IPS-15b (cell line): ENCODE data around the gene PGS1.

Experiments used
- H3K27me3 ChIP-seq: one replicate; pipeline ENCODE4 v1.6.1; 2013; ENCODE audit warnings: low read length; ENCODE audit not compliant: control insufficient read depth, insufficient read depth
- H3K36me3 ChIP-seq: one replicate; pipeline ENCODE4 v1.6.1; 2013; ENCODE audit warnings: low read length; ENCODE audit not compliant: control insufficient read depth, insufficient read depth
- H3K4me1 ChIP-seq: one replicate; pipeline ENCODE4 v1.6.1; 2013; ENCODE audit warnings: mild to moderate bottlenecking, low read length; ENCODE audit not compliant: control insufficient read depth, insufficient read depth
- H3K4me3 ChIP-seq: one replicate; pipeline ENCODE4 v1.5.1; 2013; ENCODE audit warnings: low read depth, low read length
- H3K9ac ChIP-seq: one replicate; pipeline ENCODE4 v1.6.1; 2013; ENCODE audit warnings: low read depth, mild to moderate bottlenecking, low read length
- H3K9me3 ChIP-seq: one replicate; pipeline ENCODE4 v1.6.1; 2013; ENCODE audit warnings: mild to moderate bottlenecking, low read length; ENCODE audit not compliant: control insufficient read depth, insufficient read depth

The PGS1 gene

DNA sequence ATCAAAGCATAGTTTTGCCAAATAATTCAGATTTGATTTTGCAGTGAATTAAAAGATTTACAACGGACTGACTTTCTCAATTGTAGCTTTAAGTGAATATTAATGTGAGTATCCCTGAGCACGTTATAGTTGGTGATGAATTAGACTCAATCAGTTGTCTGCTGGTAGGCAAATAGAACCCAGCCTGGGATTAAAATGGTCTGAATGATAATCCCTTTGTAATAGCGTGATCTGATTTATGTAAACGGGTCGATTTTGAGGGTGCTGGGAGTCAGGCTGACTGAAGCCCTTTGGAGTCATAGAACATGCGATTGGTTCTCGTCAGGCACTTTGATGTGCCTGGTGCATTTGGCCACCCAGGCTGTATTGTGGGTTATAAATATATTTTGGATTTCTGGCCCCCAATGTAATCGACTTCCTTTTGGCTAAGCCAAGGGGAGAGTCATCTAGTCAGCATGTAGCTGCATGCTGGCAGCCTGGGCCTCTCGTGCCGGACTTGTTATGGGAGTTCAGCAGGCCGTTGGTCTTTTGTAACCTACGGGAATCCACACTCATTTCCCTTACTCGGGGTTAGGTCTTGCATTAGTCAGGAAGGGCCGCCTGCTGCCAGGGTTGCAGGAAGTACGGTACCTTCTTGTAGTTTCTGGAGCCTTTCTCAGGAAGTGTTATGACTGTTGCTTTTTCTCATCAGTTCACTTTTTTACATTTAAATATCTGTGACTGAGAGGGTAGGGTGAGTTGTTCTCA lies 5.4 kb downstream of the PGS1 start:
- Histone ChIP-seq H3K36me3 (no peaks in the 10 kb centered on the region), H3K4me1 (peaks cover 26% of the 10 kb centered on the region), H3K27me3 (no peaks in the 10 kb centered on the region), H3K4me3 (no peak overlapping the region), H3K9me3 (no peaks in the 10 kb centered on the region), H3K9ac (no peak overlapping the region)

DNA sequence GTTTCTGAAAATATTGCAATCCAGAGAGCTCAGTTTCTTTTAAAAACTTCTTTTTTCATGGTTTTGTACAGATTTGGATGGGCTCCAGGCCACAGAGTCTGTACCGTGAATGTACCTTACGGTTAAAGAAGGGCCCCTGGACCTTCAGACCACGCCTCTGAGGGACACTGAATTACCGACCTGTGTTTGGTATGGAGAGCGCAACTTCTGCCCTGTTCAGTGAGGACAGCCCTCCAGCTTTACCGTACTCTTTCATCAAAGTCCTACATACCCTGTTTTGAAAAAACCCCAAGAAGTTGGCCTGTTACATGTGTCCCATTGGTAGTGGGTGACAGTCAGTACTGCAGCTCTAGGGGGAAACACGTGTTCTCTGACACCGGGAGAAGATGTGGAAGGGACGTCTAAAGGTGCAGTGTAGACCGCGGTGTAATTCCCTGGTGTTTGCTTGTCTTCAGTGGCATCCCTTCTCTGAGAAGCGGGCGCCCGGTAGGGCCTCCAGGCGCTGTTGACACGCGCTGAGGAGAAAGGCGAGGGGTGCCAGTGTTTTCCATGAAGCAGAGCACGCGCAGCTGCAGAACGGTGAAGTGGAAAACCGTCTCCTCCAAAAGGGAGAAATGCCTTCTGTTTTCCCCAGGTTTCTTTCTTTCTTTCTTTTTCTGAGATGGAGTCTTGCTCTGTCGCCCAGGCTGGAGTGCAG lies 6.2 kb downstream of the PGS1 start:
- H3K9ac ChIP-seq = no peak overlapping the region
- H3K4me1 ChIP-seq = peaks cover 24% of the 10 kb centered on the region
- H3K27me3 ChIP-seq = no peaks in the 10 kb centered on the region
- H3K4me3 ChIP-seq = no peak overlapping the region
- H3K36me3 ChIP-seq = no peaks in the 10 kb centered on the region
- no peaks in the 10 kb centered on the region for H3K9me3 ChIP-seq

GRCh38 chr17:78387977-78388941 lies 9.8 kb downstream of the PGS1 start:
- H3K9me3 ChIP-seq = no peaks in the 10 kb centered on the region
- H3K36me3 ChIP-seq = no peaks in the 10 kb centered on the region
- H3K4me3 ChIP-seq = no peak overlapping the region
- peaks cover 20% of the 10 kb centered on the region for H3K4me1 ChIP-seq
- no peak overlapping the region for H3K9ac ChIP-seq
- H3K27me3 ChIP-seq = no peaks in the 10 kb centered on the region

- no peak overlapping the region for H3K4me3 ChIP-seq
- no peaks in the 10 kb centered on the region for H3K27me3 ChIP-seq
- no peaks in the 10 kb centered on the region for H3K9me3 ChIP-seq
- H3K4me1 ChIP-seq = peaks cover 13% of the 10 kb centered on the region
- H3K36me3 ChIP-seq = no peaks in the 10 kb centered on the region
- H3K9ac ChIP-seq = no peak overlapping the region
Observed at GRCh38 chr17:78390241-78391050, 12.0 kb downstream of the PGS1 start.

- Histone ChIP-seq H3K9ac (no peak overlapping the region), H3K4me1 (peaks cover 8% of the 10 kb centered on the region), H3K36me3 (no peaks in the 10 kb centered on the region), H3K4me3 (no peak overlapping the region), H3K27me3 (no peaks in the 10 kb centered on the region), H3K9me3 (no peaks in the 10 kb centered on the region)
Observed at GRCh38 chr17:78391051-78391431, 12.6 kb downstream of the PGS1 start.

- Histone ChIP-seq H3K4me1 (peaks cover 4% of the 10 kb centered on the region), H3K9ac (no peak overlapping the region), H3K27me3 (no peaks in the 10 kb centered on the region), H3K9me3 (no peaks in the 10 kb centered on the region), H3K4me3 (no peak overlapping the region), H3K36me3 (peaks cover 6% of the 10 kb centered on the region)
Observed at GRCh38 chr17:78391843-78392242, 13.4 kb downstream of the PGS1 start.

- Histone ChIP-seq H3K36me3 (peaks cover 10% of the 10 kb centered on the region), H3K27me3 (no peaks in the 10 kb centered on the region), H3K4me1 (peaks cover 4% of the 10 kb centered on the region), H3K9ac (no peak overlapping the region), H3K4me3 (no peak overlapping the region), H3K9me3 (no peaks in the 10 kb centered on the region)
Observed at GRCh38 chr17:78392295-78392694, 13.8 kb downstream of the PGS1 start.

DNA sequence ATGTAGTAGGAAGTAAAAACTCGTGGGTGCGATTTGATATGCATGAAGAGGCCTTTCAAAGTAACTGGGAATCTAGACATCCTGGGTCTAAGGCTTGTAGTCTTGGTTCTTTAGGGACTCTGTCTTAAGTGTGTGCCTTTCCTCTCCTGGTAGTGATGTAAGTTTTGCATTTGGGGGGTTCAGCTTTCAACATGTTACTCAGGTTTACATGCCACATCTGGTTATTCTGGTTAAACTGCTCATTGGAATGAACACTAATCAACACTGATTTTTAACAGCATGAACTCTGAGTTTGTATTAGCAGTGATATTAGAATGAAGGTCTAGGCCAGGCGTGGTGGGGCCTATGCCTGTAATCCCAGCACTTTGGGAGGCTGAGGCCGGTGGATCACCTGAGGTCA lies 15.1 kb downstream of the PGS1 start:
- H3K9me3 ChIP-seq = no peaks in the 10 kb centered on the region

GRCh38 chr17:78394209-78394608 lies 15.8 kb downstream of the PGS1 start:
- peaks cover 25% of the 10 kb centered on the region for H3K36me3 ChIP-seq
- H3K27me3 ChIP-seq = no peaks in the 10 kb centered on the region
- H3K4me3 ChIP-seq = no peak overlapping the region
- H3K4me1 ChIP-seq = peaks cover 4% of the 10 kb centered on the region
- H3K9me3 ChIP-seq = no peaks in the 10 kb centered on the region
- no peak overlapping the region for H3K9ac ChIP-seq

More for the DNA sequence above, 15.1 kb downstream of the PGS1 start:
- H3K36me3 ChIP-seq = peaks cover 19% of the 10 kb centered on the region
- H3K4me1 ChIP-seq = peaks cover 4% of the 10 kb centered on the region
- no peak overlapping the region for H3K4me3 ChIP-seq
- H3K27me3 ChIP-seq = no peaks in the 10 kb centered on the region
- no peak overlapping the region for H3K9ac ChIP-seq

DNA sequence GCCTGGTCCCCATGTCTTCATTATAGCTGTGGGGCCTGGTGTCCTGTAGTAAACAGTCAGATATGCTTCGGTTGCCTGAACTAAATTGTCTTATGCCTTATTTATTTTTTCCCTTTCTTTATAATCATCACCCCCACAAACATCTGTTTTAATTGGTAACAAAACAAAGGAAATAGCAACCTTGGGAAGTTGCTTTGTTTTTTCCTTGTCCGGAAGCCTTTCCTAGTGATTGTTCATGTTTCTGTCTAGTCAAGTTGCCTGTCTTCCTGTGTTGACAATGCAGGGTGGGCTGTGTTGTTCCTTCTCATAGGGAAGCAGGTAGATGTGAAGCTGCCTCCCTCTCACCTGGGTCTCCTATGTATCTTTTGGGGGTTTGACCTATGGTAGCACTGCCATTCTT lies 16.7 kb downstream of the PGS1 start:
- no peak overlapping the region for H3K9ac ChIP-seq
- H3K4me1 ChIP-seq = peaks cover 2% of the 10 kb centered on the region
- peaks cover 34% of the 10 kb centered on the region for H3K36me3 ChIP-seq
- no peak overlapping the region for H3K4me3 ChIP-seq
- no peaks in the 10 kb centered on the region for H3K9me3 ChIP-seq
- H3K27me3 ChIP-seq = no peaks in the 10 kb centered on the region
